DND-41 (cell line): Measurements from ENCODE around the gene GLT6D1.

ENCODE experiments used
- ATAC-seq: fragments of 200-7000 bp; cut with Tn5 transposase; 3 replicates; pipeline ENCODE4 v1.9.1; 2021; ENCODE audit warnings: low read depth; ENCODE audit not compliant: insufficient read depth
- DNase-seq: peaks from one replicate; pipeline ENCODE4 v3.0.0-alpha.2; 2020
- H2AFZ ChIP-seq: 2 replicates; pipeline ENCODE4 v1.6.0; 2012; ENCODE audit warnings: low read depth, low read length
- H3K27ac ChIP-seq: 2 replicates; pipeline ENCODE4 v1.5.1; 2012; ENCODE audit warnings: low read length, inconsistent platforms
- H3K27me3 ChIP-seq: fragments of 200-600 bp; sonication (generic); 2 replicates; pipeline ENCODE4 v1.6.0; 2012; ENCODE audit warnings: low read length, mild to moderate bottlenecking, inconsistent platforms; ENCODE audit not compliant: insufficient read depth, poor library complexity
- H3K36me3 ChIP-seq: 2 replicates; pipeline ENCODE4 v1.5.1; 2012; ENCODE audit warnings: low read length, inconsistent platforms; ENCODE audit not compliant: insufficient read depth
- H3K4me1 ChIP-seq: 2 replicates; pipeline ENCODE4 v1.5.1; 2012; ENCODE audit warnings: mild to moderate bottlenecking, low read length; ENCODE audit not compliant: insufficient read depth
- H3K4me2 ChIP-seq: 2 replicates; pipeline ENCODE4 v1.6.0; 2012; ENCODE audit warnings: mild to moderate bottlenecking, moderate library complexity, low read length, inconsistent platforms; ENCODE audit not compliant: insufficient read depth
- H3K4me3 ChIP-seq, 2 experiments: fragments of 200-600 bp in 1 of 2; shearing (Covaris generic) in 1 of 2; 2 replicates each; pipeline ENCODE4 v1.5.1; 2012 to 2016; ENCODE audit warnings: inconsistent platforms in 2 of 2, low read length in 2 of 2, mild to moderate bottlenecking in 2 of 2, low read depth in 1 of 2, moderate library complexity in 1 of 2
- H3K79me2 ChIP-seq: 2 replicates; pipeline ENCODE4 v1.6.0; 2012; ENCODE audit warnings: low read length, inconsistent platforms; ENCODE audit not compliant: insufficient read depth
- H3K9ac ChIP-seq: 2 replicates; pipeline ENCODE4 v1.6.0; 2012; ENCODE audit warnings: low read depth, mild to moderate bottlenecking, inconsistent platforms, low read length, moderate library complexity
- H3K9me3 ChIP-seq: 2 replicates; pipeline ENCODE4 v1.5.1; 2012; ENCODE audit warnings: low read length, moderate library complexity, mild to moderate bottlenecking, inconsistent platforms; ENCODE audit not compliant: insufficient read depth, severe bottlenecking
- H4K20me1 ChIP-seq: 2 replicates; pipeline ENCODE4 v1.6.0; 2012; ENCODE audit warnings: low read length; ENCODE audit not compliant: insufficient read depth
- CTCF ChIP-seq: IDR thresholded peaks from 2 replicates; pipeline ENCODE4 v1.5.1; 2012; ENCODE audit warnings: borderline replicate concordance, low read length, moderate library complexity, mild to moderate bottlenecking; ENCODE audit not compliant: poor library complexity, severe bottlenecking; ENCODE audit errors: extremely low read depth
- EZH2 ChIP-seq: IDR thresholded peaks from 3 replicates; pipeline ENCODE4 v1.6.1; 2012; ENCODE audit warnings: borderline replicate concordance, low read depth, mild to moderate bottlenecking, moderate library complexity, low read length, inconsistent platforms; ENCODE audit not compliant: severe bottlenecking

GLT6D1 gene

GRCh38 chr9:135648494-135649410 is 9.4 kb upstream of the GLT6D1 start:
- TF ChIP-seq CTCF (no peak), EZH2 (no peak)
- Histone ChIP-seq H2AFZ (no peak overlapping the region), H3K9ac (no peak overlapping the region), H3K4me1 (no peaks in the 10 kb centered on the region), H3K9me3 (peaks cover 28% of the 10 kb centered on the region), H3K36me3 (no peaks in the 10 kb centered on the region), H3K27ac (no peak overlapping the region), H4K20me1 (no peaks in the 10 kb centered on the region), H3K4me2 (no peak overlapping the region), H3K27me3 (no peaks in the 10 kb centered on the region), H3K79me2 (no peaks in the 10 kb centered on the region), H3K4me3 (no peak overlapping the region)
- DNase-seq, result no peak
- ATAC-seq, result no peak

- H3K27me3 ChIP-seq, result no peaks in the 10 kb centered on the region
- no peak for ATAC-seq
- no peaks in the 10 kb centered on the region for H3K36me3 ChIP-seq
- no peak overlapping the region for H3K4me2 ChIP-seq
- no peaks in the 10 kb centered on the region for H3K4me1 ChIP-seq
- H3K4me3 ChIP-seq, result no peak overlapping the region
- TF ChIP-seq EZH2, result no peak
- no peak for TF ChIP-seq CTCF
- H3K79me2 ChIP-seq, result no peaks in the 10 kb centered on the region
- no peak for DNase-seq
- H4K20me1 ChIP-seq, result no peaks in the 10 kb centered on the region
- no peak overlapping the region for H3K27ac ChIP-seq
- peaks cover 26% of the 10 kb centered on the region for H3K9me3 ChIP-seq
- no peak overlapping the region for H2AFZ ChIP-seq
- no peak overlapping the region for H3K9ac ChIP-seq
These were observed 8.5 kb upstream of the GLT6D1 start for GRCh38 chr9:135647884-135648283.

GRCh38 chr9:135644631-135645218 is 5.4 kb upstream of the GLT6D1 start:
- H3K9me3 ChIP-seq, result peaks cover 17% of the 10 kb centered on the region
- TF ChIP-seq CTCF (no peak), EZH2 (no peak)

More at GRCh38 chr9:135644631-135645218, 5.4 kb upstream of the GLT6D1 start:
- DNase-seq, result no peak
- H3K79me2 ChIP-seq, result no peaks in the 10 kb centered on the region
- H3K4me3 ChIP-seq, result no peak overlapping the region
- no peak overlapping the region for H3K9ac ChIP-seq
- no peak for ATAC-seq
- H3K27ac ChIP-seq, result no peak overlapping the region
- no peak overlapping the region for H3K4me2 ChIP-seq
- H2AFZ ChIP-seq, result no peak overlapping the region
- H3K4me1 ChIP-seq, result no peaks in the 10 kb centered on the region
- no peaks in the 10 kb centered on the region for H4K20me1 ChIP-seq
- H3K36me3 ChIP-seq, result no peaks in the 10 kb centered on the region
- H3K27me3 ChIP-seq, result no peaks in the 10 kb centered on the region
